HepG2 (cell line): ENCODE data around the gene IDNK. TPM values are rescaled to one million over a fixed set of nuclear protein-coding genes. Genes with fewer than 3 reads are reported as not detected.

Source experiments
- ATAC-seq: fragments of 200-7000 bp; cut with Tn5 transposase; 3 replicates; pipeline ENCODE4 v1.9.1; 2020; ENCODE audit warnings: mild to moderate bottlenecking, moderate library complexity
- BruUV-seq: library from RNA; stranded (reverse); fragments of 400-500 nt; replicated peaks from 2 replicates; lab custom pipeline; 2021; lab: Mats Ljungman, UMichigan
- CTCF ChIA-PET: fragments of 300-600 bp; formaldehyde crosslinking; extraction: SDS; loops from one replicate; lab custom pipeline; 2021; ENCODE audit warnings: low total read pairs, inconsistent platforms, low intra/inter-chr PET ratio; lab: Yijun Ruan, JAX
- POLR2A ChIA-PET: fragments of 350-600 bp; sonication (Branson Sonifier 250); formaldehyde crosslinking; loops from one replicate; lab custom pipeline; 2020; ENCODE audit warnings: antibody characterized with exemption, inconsistent platforms; lab: Yijun Ruan, JAX
- DNase-seq: peaks from one replicate; pipeline ENCODE4 v3.0.0-alpha.2; 2015; ENCODE audit warnings: low spot score
- FAIRE-seq: peaks from 3 replicates; lab custom pipeline; 2011; peaks lifted over from hg19 to GRCh38; lab: Jason Lieb, UNC
- H2AFZ ChIP-seq: one replicate; pipeline ENCODE4 v1.6.1; 2011; ENCODE audit warnings: low read length, inconsistent platforms
- H3K27ac ChIP-seq: fragments of 300-600 bp; 3 replicates; pipeline ENCODE4 v1.8.0; 2011; ENCODE audit warnings: mixed run types, mild to moderate bottlenecking, mixed read lengths, low read length, inconsistent platforms; ENCODE audit not compliant: insufficient read depth; ENCODE audit errors: extremely low read length
- H3K27me3 ChIP-seq, 2 experiments: fragments of 200-600 bp in 1 of 2; 2 replicates in 1 of 2; 3 replicates in 1 of 2; pipeline versions ENCODE4 v1.6.0 to v1.8.0; 2011; ENCODE audit warnings: low read length in 2 of 2, mild to moderate bottlenecking in 2 of 2, moderate library complexity in 2 of 2, inconsistent platforms in 1 of 2; ENCODE audit not compliant: insufficient read depth in 2 of 2, control insufficient read depth in 1 of 2
- H3K36me3 ChIP-seq, 2 experiments: fragments of 200-600 bp in 1 of 2; replicated peaks in 1 of 2; 2 replicates in 1 of 2; 3 replicates in 1 of 2; pipeline versions ENCODE4 v1.5.1 to v1.8.0; 2011; ENCODE audit warnings: low read length in 2 of 2, inconsistent platforms in 1 of 2; ENCODE audit not compliant: insufficient read depth in 2 of 2, control insufficient read depth in 1 of 2
- H3K4me1 ChIP-seq: 2 replicates; pipeline ENCODE4 v1.5.1; 2012; ENCODE audit warnings: low read length, inconsistent platforms; ENCODE audit not compliant: insufficient read depth
- H3K4me2 ChIP-seq: 2 replicates; pipeline ENCODE4 v1.6.0; 2011; ENCODE audit warnings: low read depth, low read length, inconsistent platforms
- H3K4me3 ChIP-seq, 3 experiments: fragments of 200-600 bp in 1 of 3; sonication (generic), shearing (Covaris generic) in 1 of 3; replicated peaks in 1 of 3; 2 replicates each; pipeline ENCODE4 v1.5.1; 2011 to 2016; ENCODE audit warnings: low read length in 3 of 3, inconsistent platforms in 2 of 3, low read depth in 2 of 3, mild to moderate bottlenecking in 2 of 3, control low read depth in 1 of 3, mixed read lengths in 1 of 3; ENCODE audit not compliant: insufficient read depth in 1 of 3
- H3K79me2 ChIP-seq: one replicate; pipeline ENCODE4 v1.6.1; 2011; ENCODE audit warnings: low read length, inconsistent platforms; ENCODE audit not compliant: insufficient read depth
- H3K9ac ChIP-seq: 2 replicates; pipeline ENCODE4 v1.6.0; 2011; ENCODE audit warnings: mild to moderate bottlenecking, low read depth, low read length, inconsistent platforms; ENCODE audit not compliant: insufficient read depth
- H3K9me3 ChIP-seq: 2 replicates; pipeline ENCODE4 v1.5.1; 2012; ENCODE audit warnings: mild to moderate bottlenecking, low read length
- H4K20me1 ChIP-seq: 2 replicates; pipeline ENCODE4 v1.6.0; 2011; ENCODE audit warnings: inconsistent platforms, mild to moderate bottlenecking, low read length, moderate library complexity; ENCODE audit not compliant: insufficient read depth
- FLYWCH1 ChIP-seq: sonication (generic); formaldehyde crosslinking; IDR thresholded peaks from 2 replicates; pipeline ENCODE4 v1.8.1; 2023; ENCODE audit warnings: mild to moderate bottlenecking, missing genetic modification reagents
- HINFP ChIP-seq: sonication (generic); formaldehyde crosslinking; IDR thresholded peaks from 2 replicates; pipeline ENCODE4 v1.4.0; 2020; ENCODE audit warnings: low read depth, mild to moderate bottlenecking, missing genetic modification reagents
- HNRNPK ChIP-seq: fragments of 200-400 bp; formaldehyde crosslinking; IDR thresholded peaks from 2 replicates; pipeline ENCODE4 v1.6.1; 2018; ENCODE audit warnings: low read length, low read depth, moderate library complexity, mild to moderate bottlenecking; ENCODE audit not compliant: poor library complexity, severe bottlenecking
- HOXA5 ChIP-seq: sonication (generic); formaldehyde crosslinking; IDR thresholded peaks from 2 replicates; pipeline ENCODE4 v1.4.0; 2020; ENCODE audit warnings: missing genetic modification reagents
- JUN ChIP-seq: sonication (generic); formaldehyde crosslinking; IDR thresholded peaks from 2 replicates; pipeline ENCODE4 v1.4.0; 2020; ENCODE audit warnings: mild to moderate bottlenecking, missing genetic modification reagents
- PCBP2 ChIP-seq: fragments of 200-400 bp; formaldehyde crosslinking; optimal IDR thresholded peaks from 2 replicates; pipeline ENCODE3; 2018; ENCODE audit warnings: low read length, low read depth; ENCODE audit not compliant: poor library complexity, severe bottlenecking
- SPEN ChIP-seq: sonication (generic); formaldehyde crosslinking; IDR thresholded peaks from 2 replicates; pipeline ENCODE4 v1.5.1; 2020; ENCODE audit warnings: low read depth, mild to moderate bottlenecking, missing genetic modification reagents
- WIZ ChIP-seq: sonication (generic); formaldehyde crosslinking; IDR thresholded peaks from 2 replicates; pipeline ENCODE4 v1.5.1; 2020; ENCODE audit warnings: mild to moderate bottlenecking, missing genetic modification reagents
- ZBTB4 ChIP-seq: sonication (generic); formaldehyde crosslinking; IDR thresholded peaks from 2 replicates; pipeline ENCODE4 v1.4.0; 2020; ENCODE audit warnings: missing genetic modification reagents, mild to moderate bottlenecking, borderline replicate concordance
- ZNF562 ChIP-seq: sonication (generic); formaldehyde crosslinking; IDR thresholded peaks from 2 replicates; pipeline ENCODE4 v1.8.0; 2022; ENCODE audit warnings: missing genetic modification reagents, borderline replicate concordance
- ZNF563 ChIP-seq: sonication (generic); formaldehyde crosslinking; IDR thresholded peaks from 2 replicates; pipeline ENCODE4 v1.8.0; 2022; ENCODE audit warnings: mild to moderate bottlenecking, moderate library complexity, missing genetic modification reagents
- ZNF572 ChIP-seq: sonication (generic); formaldehyde crosslinking; IDR thresholded peaks from 2 replicates; pipeline ENCODE4 v1.5.1; 2020; ENCODE audit warnings: mild to moderate bottlenecking, missing genetic modification reagents
- ZNF607 ChIP-seq: sonication (generic); formaldehyde crosslinking; IDR thresholded peaks from 2 replicates; pipeline ENCODE4 v1.5.1; 2020; ENCODE audit warnings: missing genetic modification reagents, mild to moderate bottlenecking, borderline replicate concordance
- ZNF629 ChIP-seq: sonication (generic); formaldehyde crosslinking; conservative IDR thresholded peaks from 2 replicates; pipeline ENCODE4 v1.5.0; 2020; ENCODE audit warnings: missing genetic modification reagents
- WGBS: methylation state at CpG from one replicate; pipeline ENCODE4 v1.1.6; 2017; ENCODE audit warnings: low lambda C conversion rate; 5-methylcytosine and 5-hydroxymethylcytosine counted together
- in situ Hi-C: cut with HindIII; loops from 2 replicates; pipeline ENCODE4 v1.10.0; 2017; ENCODE audit warnings: low pct_unique_long_range_greater_than_20kb; ENCODE audit not compliant: extremely low pct_ligation_motif_present
- intact Hi-C: fragments of 100-400 bp; cut with micrococcal nuclease; formaldehyde crosslinking; loops from one replicate; pipeline ENCODE4 v1.10.0; 2022; ENCODE audit not compliant: unreplicated experiment
- polyA plus RNA-seq, 8 experiments: library from polyadenylated mRNA; depleted of rRNA in 3 of 8; stranded (reverse) in 7 of 8; unstranded in 1 of 8; fragments of >200 nt; fragmentation: Illumina TruSeq in 4 of 8; extraction: Trizol in 4 of 8; gene quantifications; 2 replicates each; pipeline versions ENCODE4 v1.2.1 to v1.2.3, GENCODE V29; 2011 to 2016; ENCODE audit warnings: low read depth in 4 of 8, missing spikeins in 1 of 8, mixed read lengths in 1 of 8; ENCODE audit not compliant: insufficient read depth in 1 of 8
- total RNA-seq, 5 experiments: library from RNA; depleted of rRNA; stranded (reverse); fragments of >200 nt; fragmentation: Illumina TruSeq; extraction: Trizol; gene quantifications; 2 replicates each; pipeline ENCODE4 v1.2.3, GENCODE V29; 2016; ENCODE audit warnings: low read depth in 1 of 5

The IDNK gene
- total and polyA plus RNA-seq, 2 of the 13 experiments (the other 11 are each of a cell fraction or from before 2014, with no cell fraction given), result 3.1 to 4.8 TPM

- ATAC-seq (no peak), FAIRE-seq (no peak), DNase-seq (no peak)
- peak; percentile 90 for TF ChIP-seq HNRNPK
- TF ChIP-seq HOXA5 (CRISPR knock-in tag), result no peak
- TF ChIP-seq PCBP2, result peak; percentile 21
- no TSS peak for BruUV-seq
- Histone ChIP-seq H3K79me2 (no peaks in the 10 kb centered on the region), H4K20me1 (no peaks in the 10 kb centered on the region), H3K4me2 (no peak overlapping the region), H3K36me3 (peaks cover 22 to 66% of the 10 kb centered on the region in 2 experiments), H2AFZ (no peak overlapping the region), H3K27ac (no peak overlapping the region), H3K9ac (no peak overlapping the region), H3K4me1 (no peaks in the 10 kb centered on the region), H3K27me3 (no peaks in the 10 kb centered on the region), H3K4me3 (no peak overlapping the region), H3K9me3 (no peaks in the 10 kb centered on the region)
- intact Hi-C loops, result loop anchor here (5.0 kb wide), 1 partner anchor 44 kb away; the partner anchor contains the start of gene UBQLN1
- in situ Hi-C loops, result no loop called here
- ChIA-PET CTCF (no interaction called here), POLR2A (no interaction called here)
- WGBS, result 95% methylated on average over 3 of the region's 3 CpGs
Observed at GRCh38 chr9:83662933-83663332, 40.0 kb downstream of the IDNK start.

- H3K36me3 ChIP-seq, result peaks cover 18 to 69% of the 10 kb centered on the region in 2 experiments
- WGBS, result 95% methylated on average over 5 of the region's 5 CpGs
- TF ChIP-seq FLYWCH1 (no peak), ZNF562 (no peak), ZNF607 (CRISPR knock-in tag) (no peak), ZNF629 (CRISPR knock-in tag) (no peak), ZNF563 (CRISPR knock-in tag) (no peak), HINFP (no peak), SPEN (no peak), JUN (CRISPR knock-in tag) (no peak), WIZ (CRISPR knock-in tag) (no peak), ZBTB4 (CRISPR knock-in tag) (no peak), ZNF572 (CRISPR knock-in tag) (no peak)
Observed at GRCh38 chr9:83665580-83666200, 42.7 kb downstream of the IDNK start.

More at GRCh38 chr9:83665580-83666200, 42.7 kb downstream of the IDNK start:
- POLR2A ChIA-PET, result no interaction called here
- in situ Hi-C loops (no loop called here), intact Hi-C loops (no loop called here)
- no peaks in the 10 kb centered on the region for H4K20me1 ChIP-seq
- no peak for ATAC-seq
- H3K27me3 ChIP-seq, result no peaks in the 10 kb centered on the region
- H3K9ac ChIP-seq, result no peak overlapping the region
- no peak overlapping the region for H3K4me2 ChIP-seq
- no TSS peak for BruUV-seq
- no peak overlapping the region for H3K27ac ChIP-seq
- H3K4me3 ChIP-seq, result no peak overlapping the region
- peaks cover 4% of the 10 kb centered on the region for H3K79me2 ChIP-seq
- no peaks in the 10 kb centered on the region for H3K4me1 ChIP-seq
- CTCF ChIA-PET, result no interaction called here
- DNase-seq, result no peak
- no peak overlapping the region for H2AFZ ChIP-seq
- H3K9me3 ChIP-seq, result no peaks in the 10 kb centered on the region
- FAIRE-seq, result no peak
